GM21423 (cell line): ENCODE measurements around the gene TMEM229B.

Source experiments
- ATAC-seq: cut with Tn5 transposase; IDR thresholded peaks from one replicate; pipeline ENCODE4 v1.9.1; 2021; ENCODE audit warnings: mild to moderate bottlenecking, moderate library complexity; ENCODE audit not compliant: unreplicated experiment

TMEM229B gene

DNA sequence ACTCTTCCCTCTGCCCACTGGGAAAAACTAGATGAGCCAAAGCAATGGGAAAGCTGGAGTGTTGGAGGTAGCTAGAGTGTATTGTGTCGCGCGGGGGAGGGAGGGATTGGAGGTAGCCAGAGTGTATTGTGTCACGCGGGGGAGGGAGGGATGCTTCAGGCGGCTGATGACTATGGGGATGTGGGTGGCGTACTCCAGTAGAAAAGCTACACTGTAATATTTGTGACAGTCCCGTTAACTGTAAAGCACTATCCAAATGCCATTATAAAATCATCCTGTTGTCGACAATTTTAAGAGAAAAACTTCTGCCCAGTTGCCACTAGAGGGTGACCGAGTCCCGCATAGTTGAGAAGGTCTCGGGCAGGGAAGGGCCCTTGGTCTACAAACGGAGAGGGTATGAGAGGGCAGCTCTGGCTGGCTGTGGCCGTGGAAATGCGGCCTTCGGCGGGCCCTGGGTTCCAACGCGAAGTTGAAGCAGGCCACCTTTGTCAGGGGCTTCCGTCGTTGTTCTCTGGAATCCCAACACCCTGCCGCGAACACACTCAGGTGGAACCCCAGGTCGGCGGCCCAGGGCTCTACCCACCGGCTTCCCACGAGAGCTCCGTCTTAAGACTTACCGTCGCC, 61.4 kb downstream of the TMEM229B start:
- peak; percentile 52 for ATAC-seq

DNA sequence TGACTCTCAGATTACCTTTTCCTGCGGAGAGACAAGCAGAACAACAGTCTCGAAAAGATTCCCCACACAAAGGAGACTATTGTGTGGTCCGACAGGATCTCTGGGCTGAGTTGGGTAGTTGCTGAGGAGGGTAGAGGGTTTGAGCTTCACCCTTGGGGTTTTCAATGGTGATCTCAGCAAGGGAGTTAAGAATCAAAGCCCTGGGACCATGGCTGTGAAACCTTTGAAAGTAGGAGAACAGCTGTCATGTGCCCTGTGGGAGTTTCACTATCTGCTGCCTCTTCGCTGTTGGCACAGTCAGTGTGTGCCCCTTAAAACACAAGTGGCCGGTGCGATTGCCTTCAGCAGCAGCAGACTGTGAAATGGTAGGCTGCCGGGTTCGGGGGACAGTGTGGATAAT, 62.4 kb downstream of the TMEM229B start:
- ATAC-seq = no peak

DNA sequence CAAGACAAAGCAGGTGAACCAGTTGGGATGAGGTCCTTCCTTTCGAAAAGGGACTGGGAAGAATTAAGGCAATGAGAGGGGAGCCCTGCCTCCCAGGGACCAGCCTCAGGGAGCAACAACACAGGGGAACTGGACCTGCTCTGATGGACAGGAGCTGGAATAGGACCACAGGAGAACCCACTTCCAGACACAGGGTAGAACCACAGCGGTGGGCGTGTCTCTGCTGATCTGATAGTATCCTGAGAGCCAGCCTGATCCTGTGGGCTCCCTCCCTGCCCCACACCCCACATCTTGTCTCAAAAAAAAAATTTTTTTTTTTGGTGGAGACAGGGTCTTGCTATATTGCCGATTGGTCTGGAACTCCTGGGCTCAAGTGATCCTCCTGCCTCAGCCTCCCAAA, 62.9 kb downstream of the TMEM229B start:
- ATAC-seq = no peak

DNA sequence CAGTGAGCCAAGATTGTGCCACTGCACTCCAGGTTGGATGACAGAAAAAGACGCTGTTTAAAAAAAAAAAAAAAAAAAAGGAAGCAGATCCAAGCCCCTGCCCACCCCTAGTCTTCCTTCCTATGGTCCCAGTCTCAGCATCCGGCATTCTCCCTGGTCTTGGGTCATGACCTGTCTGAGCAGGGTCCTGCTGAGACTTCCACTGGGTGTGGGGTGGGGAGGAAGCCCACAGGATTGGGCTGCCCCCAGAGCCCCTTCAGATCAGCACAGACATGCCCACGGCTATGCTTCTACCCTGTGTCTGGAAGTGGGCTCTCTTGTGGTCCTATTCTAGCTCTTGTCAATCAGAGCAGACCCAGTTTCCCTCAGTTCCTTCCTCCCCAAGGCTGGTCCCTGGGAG, 64.0 kb downstream of the TMEM229B start:
- no peak for ATAC-seq

DNA sequence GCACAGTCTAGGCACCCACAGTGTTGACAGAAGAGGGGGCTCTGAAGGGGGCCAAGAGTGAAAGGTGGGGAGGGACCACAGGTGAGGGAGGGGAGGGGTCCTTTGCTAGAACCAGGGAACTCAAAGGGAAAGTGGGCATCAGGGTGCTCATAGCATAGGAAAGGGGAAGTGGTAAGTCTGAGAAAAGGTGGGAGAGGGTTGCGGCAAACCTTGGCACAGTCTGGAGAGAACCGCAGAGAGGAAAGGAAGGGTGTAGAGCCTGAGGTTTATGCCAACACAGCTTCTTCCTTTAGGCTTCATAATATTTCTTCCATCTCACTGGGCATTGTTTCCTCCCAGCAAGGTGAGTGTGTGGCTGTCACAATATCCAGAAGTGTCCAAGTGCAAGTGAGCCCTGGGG, 65.1 kb downstream of the TMEM229B start:
- no peak for ATAC-seq

DNA sequence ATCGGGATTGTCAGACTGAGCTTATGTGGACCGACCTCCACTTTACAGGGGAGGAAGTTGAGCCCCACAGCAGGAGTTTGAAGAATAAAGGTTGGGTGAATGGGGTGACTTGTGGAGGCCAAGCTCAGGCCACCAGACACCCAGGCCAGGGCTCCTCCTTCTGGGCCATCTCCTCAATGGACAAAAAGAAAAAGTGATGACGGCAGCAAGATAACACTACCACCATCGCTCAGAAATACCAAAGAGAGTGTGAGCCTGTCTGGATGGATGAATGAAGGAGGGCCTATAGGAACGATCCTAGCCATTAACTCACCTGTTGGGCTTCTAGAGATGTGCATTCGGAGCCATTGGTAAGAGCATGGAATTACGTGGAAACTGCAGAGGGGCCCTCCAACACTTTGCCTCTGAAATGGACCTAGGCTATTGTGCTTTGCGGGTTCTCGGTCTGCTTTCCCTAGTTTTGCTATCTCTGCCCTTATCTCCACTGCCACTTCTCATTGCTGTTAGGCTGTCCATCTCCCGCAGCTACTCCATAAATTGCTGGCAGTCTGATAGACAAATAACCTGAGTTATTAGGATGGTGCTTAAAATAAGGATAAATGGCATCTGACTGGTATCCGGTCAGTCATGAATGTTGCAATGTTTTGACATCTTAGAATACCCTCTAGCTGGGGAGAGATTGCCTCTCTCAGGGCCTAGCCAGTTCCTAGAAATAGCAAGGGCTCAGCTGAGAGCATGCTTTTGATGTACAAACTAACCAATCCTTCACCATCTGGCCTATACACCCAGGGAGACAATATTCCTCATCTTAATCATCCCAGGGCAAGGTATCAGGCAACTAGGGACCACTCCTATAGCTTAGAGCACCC, 66.9 kb downstream of the TMEM229B start:
- ATAC-seq = no peak
